HepG2 (cell line): ENCODE results near the gene FURIN. TPM values are rescaled to one million over a fixed set of nuclear protein-coding genes. Genes with fewer than 3 reads are reported as not detected.

Experiments
- BRD4 ChIP-seq: sonication (generic); formaldehyde crosslinking; IDR thresholded peaks from 2 replicates; pipeline ENCODE4 v1.4.0; 2020; ENCODE audit warnings: missing genetic modification reagents
- CC2D1A ChIP-seq: sonication (generic); formaldehyde crosslinking; IDR thresholded peaks from 2 replicates; pipeline ENCODE4 v1.8.1; 2023; ENCODE audit warnings: mild to moderate bottlenecking, missing genetic modification reagents
- CEBPB ChIP-seq: IDR thresholded peaks from 2 replicates; pipeline ENCODE4 v1.6.1; 2011; ENCODE audit warnings: low read depth, low read length, improper control_type of control experiment, borderline replicate concordance
- MEIS1 ChIP-seq: sonication (generic); formaldehyde crosslinking; IDR thresholded peaks from 2 replicates; pipeline ENCODE4 v1.9.0; 2021; ENCODE audit warnings: mild to moderate bottlenecking, missing genetic modification reagents, moderate library complexity, borderline replicate concordance
- MTF2 ChIP-seq: sonication (generic); formaldehyde crosslinking; IDR thresholded peaks from 2 replicates; pipeline ENCODE4 v1.5.0; 2020; ENCODE audit warnings: missing genetic modification reagents, borderline replicate concordance
- NCOA5 ChIP-seq: sonication (generic); formaldehyde crosslinking; IDR thresholded peaks from 2 replicates; pipeline ENCODE4 v1.4.0; 2020; ENCODE audit warnings: missing genetic modification reagents
- PHF21A ChIP-seq: sonication (generic); formaldehyde crosslinking; IDR thresholded peaks from 2 replicates; pipeline ENCODE4 v1.5.0; 2020; ENCODE audit warnings: mild to moderate bottlenecking, missing genetic modification reagents
- RFXANK ChIP-seq: IDR thresholded peaks from 2 replicates; pipeline ENCODE4 v1.6.1; 2016
- SP1 ChIP-seq, 2 experiments: fragments of 450-650 bp in 1 of 2; sonication (generic) in 1 of 2; formaldehyde crosslinking in 1 of 2; IDR thresholded peaks; 2 replicates each; pipeline versions ENCODE4 v1.4.0 to v1.6.1; 2016 to 2020; ENCODE audit warnings: missing genetic modification reagents in 1 of 2
- TEAD3 ChIP-seq: optimal IDR thresholded peaks from 2 replicates; pipeline ENCODE3; 2016; ENCODE audit warnings: borderline replicate concordance
- ZNF256 ChIP-seq: sonication (generic); formaldehyde crosslinking; conservative IDR thresholded peaks from 2 replicates; pipeline ENCODE4 v1.4.0; 2020; ENCODE audit warnings: missing genetic modification reagents
- ZNF44 ChIP-seq: sonication (generic); formaldehyde crosslinking; IDR thresholded peaks from 2 replicates; pipeline ENCODE4 v1.5.1; 2020; ENCODE audit warnings: mild to moderate bottlenecking, missing genetic modification reagents
- ZNF790 ChIP-seq: sonication (generic); formaldehyde crosslinking; IDR thresholded peaks from 2 replicates; pipeline ENCODE4 v1.8.0; 2022; ENCODE audit warnings: missing genetic modification reagents, mild to moderate bottlenecking, borderline replicate concordance
- ZSCAN22 ChIP-seq: sonication (generic); formaldehyde crosslinking; IDR thresholded peaks from 2 replicates; pipeline ENCODE4 v1.4.0; 2020; ENCODE audit warnings: mild to moderate bottlenecking, missing genetic modification reagents
- polyA plus RNA-seq, 8 experiments: library from polyadenylated mRNA; depleted of rRNA in 3 of 8; stranded (reverse) in 7 of 8; unstranded in 1 of 8; fragments of >200 nt; fragmentation: Illumina TruSeq in 4 of 8; extraction: Trizol in 4 of 8; gene quantifications; 2 replicates each; pipeline versions ENCODE4 v1.2.1 to v1.2.3, GENCODE V29; 2011 to 2016; ENCODE audit warnings: low read depth in 4 of 8, missing spikeins in 1 of 8, mixed read lengths in 1 of 8; ENCODE audit not compliant: insufficient read depth in 1 of 8
- total RNA-seq, 5 experiments: library from RNA; depleted of rRNA; stranded (reverse); fragments of >200 nt; fragmentation: Illumina TruSeq; extraction: Trizol; gene quantifications; 2 replicates each; pipeline ENCODE4 v1.2.3, GENCODE V29; 2016; ENCODE audit warnings: low read depth in 1 of 5
- TF ChIP-seq, protein P1 (sequence below): IDR thresholded peaks from 2 replicates; pipeline ENCODE4 v1.6.1; 2016; ENCODE audit warnings: low read depth
- TF ChIP-seq, protein P2 (sequence below): sonication (generic); formaldehyde crosslinking; IDR thresholded peaks from 2 replicates; pipeline ENCODE4 v1.8.1; 2022; ENCODE audit warnings: low read depth, mild to moderate bottlenecking, missing genetic modification reagents
- TF ChIP-seq, protein P3 (sequence below): fragments of 450-650 bp; IDR thresholded peaks from 2 replicates; pipeline ENCODE4 v1.6.1; 2017
- TF ChIP-seq, protein P4 (sequence below): sonication (generic); formaldehyde crosslinking; IDR thresholded peaks from 2 replicates; pipeline ENCODE4 v1.5.1; 2020; ENCODE audit warnings: mild to moderate bottlenecking, moderate library complexity, missing genetic modification reagents
- TF ChIP-seq, protein P5 (sequence below): sonication (generic); IDR thresholded peaks from 2 replicates; pipeline ENCODE4 v1.6.1; 2016; ENCODE audit warnings: low read depth, borderline replicate concordance
- TF ChIP-seq, protein P6 (sequence below): IDR thresholded peaks from 2 replicates; pipeline ENCODE4 v1.6.1; 2016; ENCODE audit warnings: mild to moderate bottlenecking

FURIN gene
- total and polyA plus RNA-seq, 2 of the 13 experiments (the other 11 are each of a cell fraction or from before 2014, with no cell fraction given): 15.2 to 17.4 TPM

DNA sequence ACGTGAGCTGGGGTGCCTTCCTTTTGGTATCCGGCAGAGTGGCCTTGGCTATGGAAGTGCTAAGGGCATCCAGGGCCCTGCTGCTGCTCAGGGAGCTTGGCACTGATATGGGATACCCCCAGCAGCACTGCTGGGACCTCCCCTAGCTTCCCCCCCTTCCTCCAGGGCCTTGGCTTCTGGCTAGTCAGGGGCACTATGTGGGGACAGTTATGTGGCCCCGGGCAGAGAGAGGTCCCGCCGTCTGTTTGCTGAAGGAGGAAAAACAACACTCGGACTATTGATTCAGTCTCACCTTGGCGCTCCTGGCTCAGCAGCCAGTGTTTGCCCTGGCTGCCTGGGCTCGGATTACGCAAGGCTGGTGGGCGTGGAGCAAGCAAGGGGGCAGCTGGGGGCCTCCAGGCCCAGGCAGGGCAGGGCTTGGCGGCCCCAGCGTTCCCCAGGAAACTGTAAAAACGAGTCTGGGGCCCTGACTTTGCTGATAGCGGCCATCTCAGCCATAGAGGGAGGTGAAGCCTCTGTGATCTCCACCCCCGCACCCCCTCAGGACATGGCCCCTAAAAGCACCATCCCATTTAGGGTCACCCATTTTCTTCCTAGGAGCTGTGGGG is 5.7 kb downstream of the FURIN start (continued):
- TF ChIP-seq CC2D1A (no peak), ZNF256 (CRISPR knock-in tag) (0 out of 2 replicates have a peak, but pooled peaks have one; percentile 17), PHF21A (CRISPR knock-in tag) (peak; percentile 99), RFXANK (CRISPR knock-in tag) (0 out of 2 replicates have a peak, but pooled peaks have one; percentile 27), NCOA5 (CRISPR knock-in tag) (no peak), ZSCAN22 (CRISPR knock-in tag) (peak; percentile 79; the same call in 1 of the 2 replicates), SP1 (IDR thresholded peaks at IDR 0.05) (no peak), SP1 (CRISPR knock-in tag; IDR thresholded peaks at IDR 0.05) (peak; percentile 95), TEAD3 (CRISPR knock-in tag) (peak; percentile 91), MTF2 (CRISPR knock-in tag) (peak; percentile 78; the same call in 1 of the 2 replicates), ZNF790 (peak; percentile 35; the same call in 1 of the 2 replicates), MEIS1 (peak; percentile 97), ZNF44 (CRISPR knock-in tag) (peak; percentile 86; the same call in 1 of the 2 replicates), CEBPB (peak; percentile 99), BRD4 (CRISPR knock-in tag) (peak; percentile 43; the same call in 1 of the 2 replicates)
- TF ChIP-seq, protein P1, sequence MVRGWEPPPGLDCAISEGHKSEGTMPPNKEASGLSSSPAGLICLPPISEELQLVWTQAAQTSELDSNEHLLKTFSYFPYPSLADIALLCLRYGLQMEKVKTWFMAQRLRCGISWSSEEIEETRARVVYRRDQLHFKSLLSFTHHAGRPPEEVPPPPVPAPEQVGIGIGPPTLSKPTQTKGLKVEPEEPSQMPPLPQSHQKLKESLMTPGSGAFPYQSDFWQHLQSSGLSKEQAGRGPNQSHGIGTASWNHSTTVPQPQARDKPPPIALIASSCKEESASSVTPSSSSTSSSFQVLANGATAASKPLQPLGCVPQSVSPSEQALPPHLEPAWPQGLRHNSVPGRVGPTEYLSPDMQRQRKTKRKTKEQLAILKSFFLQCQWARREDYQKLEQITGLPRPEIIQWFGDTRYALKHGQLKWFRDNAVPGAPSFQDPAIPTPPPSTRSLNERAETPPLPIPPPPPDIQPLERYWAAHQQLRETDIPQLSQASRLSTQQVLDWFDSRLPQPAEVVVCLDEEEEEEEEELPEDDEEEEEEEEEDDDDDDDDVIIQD (CRISPR knock-in tag): peak; percentile 75; the same call in 1 of the 2 replicates
- TF ChIP-seq, protein P2, sequence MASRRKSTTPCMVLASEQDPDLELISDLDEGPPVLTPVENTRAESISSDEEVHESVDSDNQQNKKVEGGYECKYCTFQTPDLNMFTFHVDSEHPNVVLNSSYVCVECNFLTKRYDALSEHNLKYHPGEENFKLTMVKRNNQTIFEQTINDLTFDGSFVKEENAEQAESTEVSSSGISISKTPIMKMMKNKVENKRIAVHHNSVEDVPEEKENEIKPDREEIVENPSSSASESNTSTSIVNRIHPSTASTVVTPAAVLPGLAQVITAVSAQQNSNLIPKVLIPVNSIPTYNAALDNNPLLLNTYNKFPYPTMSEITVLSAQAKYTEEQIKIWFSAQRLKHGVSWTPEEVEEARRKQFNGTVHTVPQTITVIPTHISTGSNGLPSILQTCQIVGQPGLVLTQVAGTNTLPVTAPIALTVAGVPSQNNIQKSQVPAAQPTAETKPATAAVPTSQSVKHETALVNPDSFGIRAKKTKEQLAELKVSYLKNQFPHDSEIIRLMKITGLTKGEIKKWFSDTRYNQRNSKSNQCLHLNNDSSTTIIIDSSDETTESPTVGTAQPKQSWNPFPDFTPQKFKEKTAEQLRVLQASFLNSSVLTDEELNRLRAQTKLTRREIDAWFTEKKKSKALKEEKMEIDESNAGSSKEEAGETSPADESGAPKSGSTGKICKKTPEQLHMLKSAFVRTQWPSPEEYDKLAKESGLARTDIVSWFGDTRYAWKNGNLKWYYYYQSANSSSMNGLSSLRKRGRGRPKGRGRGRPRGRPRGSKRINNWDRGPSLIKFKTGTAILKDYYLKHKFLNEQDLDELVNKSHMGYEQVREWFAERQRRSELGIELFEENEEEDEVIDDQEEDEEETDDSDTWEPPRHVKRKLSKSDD (CRISPR knock-in tag): peak; percentile 91
- TF ChIP-seq, protein P3, sequence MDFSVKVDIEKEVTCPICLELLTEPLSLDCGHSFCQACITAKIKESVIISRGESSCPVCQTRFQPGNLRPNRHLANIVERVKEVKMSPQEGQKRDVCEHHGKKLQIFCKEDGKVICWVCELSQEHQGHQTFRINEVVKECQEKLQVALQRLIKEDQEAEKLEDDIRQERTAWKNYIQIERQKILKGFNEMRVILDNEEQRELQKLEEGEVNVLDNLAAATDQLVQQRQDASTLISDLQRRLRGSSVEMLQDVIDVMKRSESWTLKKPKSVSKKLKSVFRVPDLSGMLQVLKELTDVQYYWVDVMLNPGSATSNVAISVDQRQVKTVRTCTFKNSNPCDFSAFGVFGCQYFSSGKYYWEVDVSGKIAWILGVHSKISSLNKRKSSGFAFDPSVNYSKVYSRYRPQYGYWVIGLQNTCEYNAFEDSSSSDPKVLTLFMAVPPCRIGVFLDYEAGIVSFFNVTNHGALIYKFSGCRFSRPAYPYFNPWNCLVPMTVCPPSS: no peak
- TF ChIP-seq, protein P4, sequence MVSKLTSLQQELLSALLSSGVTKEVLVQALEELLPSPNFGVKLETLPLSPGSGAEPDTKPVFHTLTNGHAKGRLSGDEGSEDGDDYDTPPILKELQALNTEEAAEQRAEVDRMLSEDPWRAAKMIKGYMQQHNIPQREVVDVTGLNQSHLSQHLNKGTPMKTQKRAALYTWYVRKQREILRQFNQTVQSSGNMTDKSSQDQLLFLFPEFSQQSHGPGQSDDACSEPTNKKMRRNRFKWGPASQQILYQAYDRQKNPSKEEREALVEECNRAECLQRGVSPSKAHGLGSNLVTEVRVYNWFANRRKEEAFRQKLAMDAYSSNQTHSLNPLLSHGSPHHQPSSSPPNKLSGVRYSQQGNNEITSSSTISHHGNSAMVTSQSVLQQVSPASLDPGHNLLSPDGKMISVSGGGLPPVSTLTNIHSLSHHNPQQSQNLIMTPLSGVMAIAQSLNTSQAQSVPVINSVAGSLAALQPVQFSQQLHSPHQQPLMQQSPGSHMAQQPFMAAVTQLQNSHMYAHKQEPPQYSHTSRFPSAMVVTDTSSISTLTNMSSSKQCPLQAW: peak; percentile 87
- TF ChIP-seq, protein P5, sequence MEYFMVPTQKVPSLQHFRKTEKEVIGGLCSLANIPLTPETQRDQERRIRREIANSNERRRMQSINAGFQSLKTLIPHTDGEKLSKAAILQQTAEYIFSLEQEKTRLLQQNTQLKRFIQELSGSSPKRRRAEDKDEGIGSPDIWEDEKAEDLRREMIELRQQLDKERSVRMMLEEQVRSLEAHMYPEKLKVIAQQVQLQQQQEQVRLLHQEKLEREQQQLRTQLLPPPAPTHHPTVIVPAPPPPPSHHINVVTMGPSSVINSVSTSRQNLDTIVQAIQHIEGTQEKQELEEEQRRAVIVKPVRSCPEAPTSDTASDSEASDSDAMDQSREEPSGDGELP: peak; percentile 88; the same call in 1 of the 2 replicates
- TF ChIP-seq, protein P6, sequence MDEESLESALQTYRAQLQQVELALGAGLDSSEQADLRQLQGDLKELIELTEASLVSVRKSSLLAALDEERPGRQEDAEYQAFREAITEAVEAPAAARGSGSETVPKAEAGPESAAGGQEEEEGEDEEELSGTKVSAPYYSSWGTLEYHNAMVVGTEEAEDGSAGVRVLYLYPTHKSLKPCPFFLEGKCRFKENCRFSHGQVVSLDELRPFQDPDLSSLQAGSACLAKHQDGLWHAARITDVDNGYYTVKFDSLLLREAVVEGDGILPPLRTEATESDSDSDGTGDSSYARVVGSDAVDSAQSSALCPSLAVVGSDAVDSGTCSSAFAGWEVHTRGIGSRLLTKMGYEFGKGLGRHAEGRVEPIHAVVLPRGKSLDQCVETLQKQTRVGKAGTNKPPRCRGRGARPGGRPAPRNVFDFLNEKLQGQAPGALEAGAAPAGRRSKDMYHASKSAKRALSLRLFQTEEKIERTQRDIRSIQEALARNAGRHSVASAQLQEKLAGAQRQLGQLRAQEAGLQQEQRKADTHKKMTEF: peak; percentile 99
